GM23338 (cell line): ENCODE measurements around the gene ZNF780B.

ENCODE experiments used
- CTCF ChIP-seq, 2 experiments: fragments of 200-600 bp in 1 of 2; sonication (generic) in 1 of 2; conservative IDR thresholded peaks; 2 replicates each; pipeline versions ENCODE4 v1.5.1 to v1.6.1; 2016 to 2017; ENCODE audit warnings: antibody characterized with exemption in 2 of 2, low read depth in 2 of 2, mild to moderate bottlenecking in 2 of 2, moderate library complexity in 1 of 2
- EZH2 ChIP-seq: fragments of 200-600 bp; sonication (generic); IDR thresholded peaks from one replicate; pipeline ENCODE4 v1.8.0; 2017; ENCODE audit warnings: antibody characterized with exemption, mild to moderate bottlenecking, low read depth; ENCODE audit not compliant: unreplicated experiment
- EZH2phosphoT487 ChIP-seq: fragments of 200-600 bp; sonication (generic); IDR thresholded peaks from one replicate; pipeline ENCODE4 v1.8.1; 2018; ENCODE audit warnings: antibody characterized with exemption; ENCODE audit not compliant: unreplicated experiment
- POLR2AphosphoS5 ChIP-seq: IDR thresholded peaks from 2 replicates; pipeline ENCODE4 v1.6.1; 2016; ENCODE audit warnings: antibody characterized with exemption, low read depth
- ZNF114 ChIP-seq: fragments of 250-450 bp; sonication (Bioruptor Pico); IDR thresholded peaks from 2 replicates; pipeline ENCODE4 v1.5.0; 2020; ENCODE audit warnings: mild to moderate bottlenecking, moderate library complexity
- TF ChIP-seq, protein P1 (sequence below): IDR thresholded peaks from one replicate; pipeline ENCODE4 v1.6.1; 2018; ENCODE audit warnings: antibody characterized with exemption; ENCODE audit not compliant: unreplicated experiment

DNA sequence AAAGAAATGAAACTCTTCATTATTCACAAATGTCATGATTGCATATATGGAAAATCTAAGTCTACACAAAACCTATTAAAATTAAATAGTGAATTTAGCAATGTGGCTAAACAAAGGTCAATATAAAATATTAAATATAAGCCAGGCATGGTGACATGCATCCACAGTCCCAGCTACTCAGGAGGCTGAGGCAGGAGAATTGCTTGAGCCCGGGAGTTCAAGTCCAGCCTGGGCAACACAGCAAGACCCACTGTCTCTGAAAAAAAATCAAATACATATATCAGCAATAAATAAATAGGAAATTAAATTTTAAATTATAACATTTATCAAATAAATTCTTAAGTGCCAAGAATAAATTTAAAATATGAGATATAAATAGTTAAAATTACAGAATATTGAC is 73.1 kb downstream of the ZNF780B start:
- TF ChIP-seq EZH2: no peak
- TF ChIP-seq CTCF (conservative IDR thresholded peaks at IDR 0.05; ENCODE audit: low read depth in 2 of 2): no peak
- no peak for TF ChIP-seq EZH2phosphoT487
- TF ChIP-seq POLR2AphosphoS5: no peak
- TF ChIP-seq, protein P1, sequence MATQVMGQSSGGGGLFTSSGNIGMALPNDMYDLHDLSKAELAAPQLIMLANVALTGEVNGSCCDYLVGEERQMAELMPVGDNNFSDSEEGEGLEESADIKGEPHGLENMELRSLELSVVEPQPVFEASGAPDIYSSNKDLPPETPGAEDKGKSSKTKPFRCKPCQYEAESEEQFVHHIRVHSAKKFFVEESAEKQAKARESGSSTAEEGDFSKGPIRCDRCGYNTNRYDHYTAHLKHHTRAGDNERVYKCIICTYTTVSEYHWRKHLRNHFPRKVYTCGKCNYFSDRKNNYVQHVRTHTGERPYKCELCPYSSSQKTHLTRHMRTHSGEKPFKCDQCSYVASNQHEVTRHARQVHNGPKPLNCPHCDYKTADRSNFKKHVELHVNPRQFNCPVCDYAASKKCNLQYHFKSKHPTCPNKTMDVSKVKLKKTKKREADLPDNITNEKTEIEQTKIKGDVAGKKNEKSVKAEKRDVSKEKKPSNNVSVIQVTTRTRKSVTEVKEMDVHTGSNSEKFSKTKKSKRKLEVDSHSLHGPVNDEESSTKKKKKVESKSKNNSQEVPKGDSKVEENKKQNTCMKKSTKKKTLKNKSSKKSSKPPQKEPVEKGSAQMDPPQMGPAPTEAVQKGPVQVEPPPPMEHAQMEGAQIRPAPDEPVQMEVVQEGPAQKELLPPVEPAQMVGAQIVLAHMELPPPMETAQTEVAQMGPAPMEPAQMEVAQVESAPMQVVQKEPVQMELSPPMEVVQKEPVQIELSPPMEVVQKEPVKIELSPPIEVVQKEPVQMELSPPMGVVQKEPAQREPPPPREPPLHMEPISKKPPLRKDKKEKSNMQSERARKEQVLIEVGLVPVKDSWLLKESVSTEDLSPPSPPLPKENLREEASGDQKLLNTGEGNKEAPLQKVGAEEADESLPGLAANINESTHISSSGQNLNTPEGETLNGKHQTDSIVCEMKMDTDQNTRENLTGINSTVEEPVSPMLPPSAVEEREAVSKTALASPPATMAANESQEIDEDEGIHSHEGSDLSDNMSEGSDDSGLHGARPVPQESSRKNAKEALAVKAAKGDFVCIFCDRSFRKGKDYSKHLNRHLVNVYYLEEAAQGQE: no peak
- no peak for TF ChIP-seq ZNF114
